ENCODE data around the gene SLC22A25. TPM values are rescaled to one million over a fixed set of nuclear protein-coding genes. Genes with fewer than 3 reads are reported as not detected.

The SLC22A25 gene
- total and polyA plus RNA-seq, 2 of the 13 experiments (the other 11 are each of a cell fraction or from before 2014, with no cell fraction given): 0.18 to 0.42 TPM

GRCh38 chr11:63250162-63251050, 7.0 kb upstream of the SLC22A25 start (continued):
- no peak for TF ChIP-seq USF2 (IDR thresholded peaks at IDR 0.05; ENCODE audit: low read depth, low read length)
- no peak for TF ChIP-seq USF2 (CRISPR knock-in tag; IDR thresholded peaks at IDR 0.05; ENCODE audit: borderline replicate concordance)
- TF ChIP-seq ZNF609 (CRISPR knock-in tag; IDR thresholded peaks at IDR 0.05; ENCODE audit: borderline replicate concordance): peak; percentile 94
- peak; percentile 82 for TF ChIP-seq POGZ (CRISPR knock-in tag; IDR thresholded peaks at IDR 0.05)
- TF ChIP-seq MAX (IDR thresholded peaks at IDR 0.05): peak; percentile 45; the same call in 1 of the 2 replicates
- no peak for TF ChIP-seq BORCS8-MEF2B (CRISPR knock-in tag; IDR thresholded peaks at IDR 0.05)
- TF ChIP-seq HOXA7 (CRISPR knock-in tag; IDR thresholded peaks at IDR 0.05): no peak
- peak; percentile 72; the same call in 1 of the 2 replicates for TF ChIP-seq HNF1B (CRISPR knock-in tag; IDR thresholded peaks at IDR 0.05)
- peak; percentile 30; the same call in 1 of the 2 replicates for TF ChIP-seq ZSCAN5A (CRISPR knock-in tag; IDR thresholded peaks at IDR 0.05; ENCODE audit: borderline replicate concordance)
- peak; percentile 76 for TF ChIP-seq ZNF281 (CRISPR knock-in tag; IDR thresholded peaks at IDR 0.05; ENCODE audit: borderline replicate concordance)

All from HepG2 (cell line).